Psoas muscle (tissue), 8 donors: Measurements from ENCODE around the gene KLF9. TPM values are rescaled to one million over a fixed set of nuclear protein-coding genes. Genes with fewer than 3 reads are reported as not detected.
A peak's percentile ranks its signal among the peaks of the same experiment; 100 is the strongest.

Experiments used
- ATAC-seq, 4 donors: fragments of 200-7000 bp; cut with Tn5 transposase; one replicate each; pipeline ENCODE4 v1.9.1; 2020; ENCODE audit warnings: moderate library complexity in 3 of 4, mild to moderate bottlenecking in 2 of 4
- DNase-seq, 2 donors: peaks; one replicate each; pipeline ENCODE4 v3.0.0-alpha.2; 2020
- H3K27ac ChIP-seq: fragments of 200-600 bp; one replicate; pipeline ENCODE4 v1.8.0; 2022
- H3K27me3 ChIP-seq, 3 donors: fragments of 200-600 bp in 1 of 3; one replicate each; pipeline versions ENCODE4 v1.6.1 to v1.8.0; 2013 to 2022; ENCODE audit warnings: low read length in 2 of 3, mild to moderate bottlenecking in 2 of 3, moderate library complexity in 1 of 3; ENCODE audit not compliant: insufficient read depth in 3 of 3
- H3K36me3 ChIP-seq, 2 donors: fragments of 200-600 bp in 1 of 2; one replicate each; pipeline versions ENCODE4 v1.6.1 to v1.8.0; 2013 to 2022; ENCODE audit warnings: low read depth in 1 of 2, mild to moderate bottlenecking in 1 of 2, moderate library complexity in 1 of 2; ENCODE audit not compliant: insufficient read depth in 1 of 2
- H3K4me1 ChIP-seq: fragments of 200-600 bp; one replicate; pipeline ENCODE4 v1.8.0; 2022
- H3K4me3 ChIP-seq: fragments of 200-600 bp; one replicate; pipeline ENCODE4 v1.8.0; 2022; ENCODE audit warnings: mild to moderate bottlenecking
- H3K9me3 ChIP-seq: fragments of 200-600 bp; one replicate; pipeline ENCODE4 v1.8.0; 2022
- WGBS, 3 donors: extraction: QIAGEN DNeasy Blood & Tissue Kit; methylation state at CpG; one replicate each; pipeline versions ENCODE4 v1.1.6 to v1.1.7; 2013; 5-methylcytosine and 5-hydroxymethylcytosine counted together
- intact Hi-C, 2 donors: fragments of 100-400 bp; cut with DNase I; formaldehyde crosslinking; loops; one replicate each; pipeline versions ENCODE4 v1.11.0 to v1.14.2; 2022
- polyA plus RNA-seq, 3 donors: library from polyadenylated mRNA; stranded (reverse); fragments of 200-250 nt; gene quantifications; one replicate each; pipeline ENCODE4 v1.2.3, GENCODE V29; 2013
- total RNA-seq, 4 donors: library from RNA; stranded (reverse); fragmentation: NEBNext Ultra II Directional in 2 of 4; extraction: Animal tissue kit (Norgen Biotek cat#: 25700) in 2 of 4; gene quantifications; one replicate each; pipeline versions ENCODE4 v1.2.1 to v1.2.4, GENCODE V29; 2021 to 2023
- TF ChIP-seq, protein P1 (sequence below): fragments of 200-600 bp; IDR thresholded peaks from one replicate; pipeline ENCODE4 v1.8.0; 2022; ENCODE audit warnings: antibody characterized with exemption
- donor health status: healthy with polysubstance abuse.
- donor health status: DM: no; HTN: no; CAD: no; lungs with moderate emphysema.
- donor health status: Bipolar disorder and iron deficiency.
- donor health status: healthy.
- donor health status: DM: yes; HTN: yes; CAD: no.
- donor health status: DM: no; HTN: no; CAD: no.
- donor health status: DM: no; HTN: no; CAD: no.
- donor health status: DM: yes; HTN: yes; CAD: no.

KLF9 gene
- total and polyA plus RNA-seq, 7 donors: 29.5 to 178 (median 64.4) TPM

GRCh38 chr9:70420441-70421271, 6.2 kb upstream of the KLF9 start:
- Histone ChIP-seq H3K4me3 (peak overlapping the region; percentile 76), H3K36me3 (no peaks in the 10 kb centered on the region), H3K27me3 (no peaks in the 10 kb centered on the region), H3K27ac (peak overlapping the region; percentile 100), H3K4me1 (peaks cover 58% of the 10 kb centered on the region), H3K9me3 (no peaks in the 10 kb centered on the region)
- TF ChIP-seq, protein P1, sequence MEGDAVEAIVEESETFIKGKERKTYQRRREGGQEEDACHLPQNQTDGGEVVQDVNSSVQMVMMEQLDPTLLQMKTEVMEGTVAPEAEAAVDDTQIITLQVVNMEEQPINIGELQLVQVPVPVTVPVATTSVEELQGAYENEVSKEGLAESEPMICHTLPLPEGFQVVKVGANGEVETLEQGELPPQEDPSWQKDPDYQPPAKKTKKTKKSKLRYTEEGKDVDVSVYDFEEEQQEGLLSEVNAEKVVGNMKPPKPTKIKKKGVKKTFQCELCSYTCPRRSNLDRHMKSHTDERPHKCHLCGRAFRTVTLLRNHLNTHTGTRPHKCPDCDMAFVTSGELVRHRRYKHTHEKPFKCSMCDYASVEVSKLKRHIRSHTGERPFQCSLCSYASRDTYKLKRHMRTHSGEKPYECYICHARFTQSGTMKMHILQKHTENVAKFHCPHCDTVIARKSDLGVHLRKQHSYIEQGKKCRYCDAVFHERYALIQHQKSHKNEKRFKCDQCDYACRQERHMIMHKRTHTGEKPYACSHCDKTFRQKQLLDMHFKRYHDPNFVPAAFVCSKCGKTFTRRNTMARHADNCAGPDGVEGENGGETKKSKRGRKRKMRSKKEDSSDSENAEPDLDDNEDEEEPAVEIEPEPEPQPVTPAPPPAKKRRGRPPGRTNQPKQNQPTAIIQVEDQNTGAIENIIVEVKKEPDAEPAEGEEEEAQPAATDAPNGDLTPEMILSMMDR: no peak
- intact Hi-C loops: loop anchor here (1.0 kb wide), 2 partner anchors 60 to 64 kb away; no protein-coding TSS in a partner anchor
- DNase-seq: peak; percentile 95 to 98
- WGBS, 3 donors: 0 to 1% (median 0%) methylated on average over 27 to 32 of the region's 32 CpGs
- ATAC-seq: peak; percentile 48 to 63 (median 58)

- Histone ChIP-seq H3K4me1 (peaks cover 65% of the 10 kb centered on the region), H3K36me3 (no peaks in the 10 kb centered on the region), H3K9me3 (no peaks in the 10 kb centered on the region), H3K27me3 (no peaks in the 10 kb centered on the region), H3K4me3 (peak overlapping the region; percentile 76), H3K27ac (peak overlapping the region; percentile 100)
- TF ChIP-seq, protein P1: no peak
- WGBS, 3 donors: 0 to 1% (median 0%) methylated on average over 46 to 60 of the region's 60 CpGs
- DNase-seq (peak; percentile 96 to 98), ATAC-seq (peak; percentile 64 to 70 (median 66))
- intact Hi-C loops: loop anchor here (1.0 kb wide), 2 partner anchors 61 to 65 kb away; no protein-coding TSS in a partner anchor
These were observed 5.3 kb upstream of the KLF9 start for GRCh38 chr9:70419556-70420440.

GRCh38 chr9:70418822-70419555, 4.5 kb upstream of the KLF9 start:
- Histone ChIP-seq H3K36me3 (no peaks in the 10 kb centered on the region), H3K4me3 (peak overlapping the region; percentile 76), H3K27ac (peak overlapping the region; percentile 100), H3K27me3 (no peaks in the 10 kb centered on the region), H3K9me3 (no peaks in the 10 kb centered on the region), H3K4me1 (peaks cover 62% of the 10 kb centered on the region)
- DNase-seq (peak; percentile 99), ATAC-seq (peak; percentile 51 to 62 (median 58))
- 0 to 1% (median 0%) methylated on average over 54 to 65 of the region's 65 CpGs for WGBS, 3 donors
- intact Hi-C loops: no loop called here
- TF ChIP-seq, protein P1: no peak

GRCh38 chr9:70415476-70415875, 1.0 kb upstream of the KLF9 start:
- peak overlapping the region; percentile 84 for H3K4me3 ChIP-seq
- H3K27ac ChIP-seq: peak overlapping the region; percentile 100
- H3K36me3 ChIP-seq: no peaks in the 10 kb centered on the region
- H3K9me3 ChIP-seq: no peaks in the 10 kb centered on the region
- DNase-seq: no peak
- TF ChIP-seq, protein P1: no peak
- 71 to 75% (median 75%) methylated on average over 5 of the region's 5 CpGs for WGBS, 3 donors
- H3K4me1 ChIP-seq: peaks cover 32% of the 10 kb centered on the region
- intact Hi-C loops: no loop called here
- no peaks in the 10 kb centered on the region for H3K27me3 ChIP-seq
- no peak for ATAC-seq
